HG03045 (cell line): ENCODE measurements around the gene FGFRL1.
"Not testable (repeated sequence)": the region's sequence is repeated elsewhere in the genome, so short reads cannot be mapped to it uniquely, and the experiment has no call there.

Source experiments
- ATAC-seq: cut with Tn5 transposase; IDR thresholded peaks from one replicate; pipeline ENCODE4 v1.9.1; 2021; ENCODE audit warnings: mild to moderate bottlenecking, moderate library complexity; ENCODE audit not compliant: unreplicated experiment

FGFRL1 gene

GRCh38 chr4:991451-992296 lies 19.8 kb upstream of the FGFRL1 start:
- no peak for ATAC-seq

GRCh38 chr4:992297-993110 lies 18.9 kb upstream of the FGFRL1 start:
- ATAC-seq: no peak

DNA sequence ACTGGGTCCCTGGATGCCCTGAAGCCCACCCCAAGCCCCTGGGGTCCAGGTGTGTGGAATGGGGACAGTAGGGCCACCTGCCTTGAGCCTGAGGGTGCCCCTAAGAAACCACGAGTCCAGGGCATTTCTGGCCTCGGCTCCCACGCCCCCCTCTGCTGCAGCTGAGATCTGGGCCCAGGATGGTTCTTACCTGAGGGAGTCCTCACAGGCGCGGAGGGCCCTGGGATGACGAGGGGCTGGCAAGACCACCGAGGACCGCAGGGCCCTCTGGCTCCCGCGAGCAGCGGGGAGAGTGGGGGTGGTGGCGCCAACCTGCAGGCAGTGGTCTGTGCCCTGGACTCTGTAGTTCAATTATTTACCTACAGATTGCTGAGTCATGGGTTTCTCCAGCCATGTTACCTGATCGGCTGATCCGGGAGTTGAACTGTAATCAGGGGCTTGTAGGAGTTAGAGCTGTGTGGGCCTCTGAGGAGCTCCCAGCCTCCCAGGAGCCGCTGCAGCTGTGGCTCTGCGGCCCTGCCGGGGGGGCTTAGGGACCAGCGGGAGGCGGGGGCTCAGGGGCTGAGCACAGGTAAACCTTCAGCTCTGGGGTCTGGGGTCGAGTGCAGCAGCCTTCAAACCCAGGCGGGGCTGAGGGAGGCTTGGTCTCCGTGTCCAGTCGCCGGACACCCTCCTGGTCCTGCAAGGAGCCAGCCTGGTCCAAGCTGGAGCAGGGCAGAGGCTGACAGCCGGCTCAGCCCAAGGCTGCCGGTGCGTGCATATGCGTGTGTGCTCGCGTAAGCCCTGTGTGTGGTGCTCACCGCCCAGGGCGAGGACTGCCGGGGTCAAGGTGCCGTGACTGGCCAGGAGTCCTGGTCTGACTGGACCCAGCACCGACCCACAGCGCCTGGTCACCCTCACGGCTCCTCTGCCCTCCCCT lies 18.1 kb upstream of the FGFRL1 start, which contains the start of gene SLC26A1:
Gene SLC26A1, minus strand, starts transcription at position 294 of the 919 bp plus-strand sequence. CDS start 1,701 bp downstream, outside the sequence.
- no peak for ATAC-seq

DNA sequence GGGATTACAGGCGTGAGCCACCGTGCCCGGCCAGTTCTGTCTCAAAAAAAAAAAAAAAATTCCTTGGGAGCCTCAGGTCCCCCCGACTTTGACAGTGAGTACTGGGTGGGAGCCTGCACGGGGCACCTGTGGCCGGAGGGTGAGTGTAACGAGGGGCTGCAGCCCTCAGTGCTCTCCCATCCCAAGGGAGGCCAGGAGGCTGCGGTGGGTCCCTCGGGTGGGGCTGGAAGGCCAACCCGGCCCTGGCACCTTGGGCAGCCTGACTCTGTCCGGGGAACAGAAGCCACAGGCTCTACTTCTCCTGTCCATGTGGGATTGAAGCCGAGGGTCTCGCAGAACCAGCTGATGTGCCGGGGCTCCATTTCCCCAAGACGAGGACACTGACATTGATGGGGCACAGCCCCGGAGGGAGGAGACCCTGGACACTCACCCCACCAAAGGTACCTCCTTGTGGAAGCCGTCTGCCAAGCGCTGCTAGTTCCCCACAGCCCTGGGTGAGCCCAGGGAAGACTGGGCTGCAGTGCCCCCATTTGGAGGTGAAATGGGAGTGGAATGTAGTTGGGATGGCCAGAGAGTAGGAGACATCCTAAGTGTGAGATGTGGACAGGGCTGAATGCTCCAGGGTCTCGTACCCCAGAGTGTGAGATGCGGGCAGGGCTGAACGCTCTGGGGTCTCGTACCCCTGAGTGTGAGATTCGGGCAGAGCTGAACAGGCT lies 16.0 kb upstream of the FGFRL1 start:
- no peak for ATAC-seq

DNA sequence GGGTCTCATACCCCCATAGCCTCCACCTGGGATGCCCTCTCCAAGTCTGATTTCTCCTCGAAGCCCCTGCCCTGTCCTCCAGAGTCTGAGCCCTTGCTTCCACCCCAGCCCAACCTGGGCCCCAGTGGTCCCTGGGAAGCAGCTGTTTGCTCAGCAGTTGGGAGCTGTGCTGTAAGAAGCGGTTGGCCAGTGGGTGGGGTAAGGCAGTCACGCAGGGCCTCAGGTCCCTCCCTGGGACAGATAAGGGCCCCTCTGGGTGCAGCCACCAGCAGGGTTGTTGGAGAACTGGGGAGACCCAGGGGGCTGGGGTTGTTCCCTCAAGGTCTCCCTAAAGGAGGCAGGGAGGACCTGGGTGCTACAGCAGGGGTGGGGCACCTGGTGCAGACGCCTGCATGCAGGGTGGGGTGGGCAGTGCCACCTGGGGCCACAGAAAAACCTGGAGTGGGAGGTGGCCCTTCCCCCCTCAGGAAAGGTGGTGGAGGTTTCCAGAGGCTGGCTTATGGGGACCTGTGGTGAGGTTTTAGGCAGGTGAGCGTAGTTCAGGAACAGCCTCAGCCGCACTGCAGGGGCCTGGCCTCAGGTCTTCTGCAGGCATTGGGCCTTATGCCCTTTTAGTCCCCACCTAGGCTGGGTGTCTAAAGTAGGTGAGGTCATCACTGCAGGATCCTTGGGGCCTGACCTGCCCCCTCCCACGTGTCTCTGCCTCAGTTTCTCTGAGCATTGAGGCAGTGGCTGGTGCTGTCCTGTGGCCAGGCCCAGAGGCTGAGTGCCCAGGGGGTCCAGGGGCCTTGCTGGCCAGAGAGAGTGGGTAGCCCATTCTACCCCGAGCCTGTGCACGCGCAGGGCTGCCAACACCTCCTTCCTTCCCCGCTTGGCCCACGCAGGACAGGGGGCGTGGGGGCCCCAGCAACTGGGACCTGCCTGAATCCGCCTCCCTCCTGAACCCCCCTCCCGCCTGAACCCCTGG lies 15.1 kb upstream of the FGFRL1 start:
- ATAC-seq: no peak

- ATAC-seq: no peak
These were observed 14.4 kb upstream of the FGFRL1 start for GRCh38 chr4:996997-997374.

DNA sequence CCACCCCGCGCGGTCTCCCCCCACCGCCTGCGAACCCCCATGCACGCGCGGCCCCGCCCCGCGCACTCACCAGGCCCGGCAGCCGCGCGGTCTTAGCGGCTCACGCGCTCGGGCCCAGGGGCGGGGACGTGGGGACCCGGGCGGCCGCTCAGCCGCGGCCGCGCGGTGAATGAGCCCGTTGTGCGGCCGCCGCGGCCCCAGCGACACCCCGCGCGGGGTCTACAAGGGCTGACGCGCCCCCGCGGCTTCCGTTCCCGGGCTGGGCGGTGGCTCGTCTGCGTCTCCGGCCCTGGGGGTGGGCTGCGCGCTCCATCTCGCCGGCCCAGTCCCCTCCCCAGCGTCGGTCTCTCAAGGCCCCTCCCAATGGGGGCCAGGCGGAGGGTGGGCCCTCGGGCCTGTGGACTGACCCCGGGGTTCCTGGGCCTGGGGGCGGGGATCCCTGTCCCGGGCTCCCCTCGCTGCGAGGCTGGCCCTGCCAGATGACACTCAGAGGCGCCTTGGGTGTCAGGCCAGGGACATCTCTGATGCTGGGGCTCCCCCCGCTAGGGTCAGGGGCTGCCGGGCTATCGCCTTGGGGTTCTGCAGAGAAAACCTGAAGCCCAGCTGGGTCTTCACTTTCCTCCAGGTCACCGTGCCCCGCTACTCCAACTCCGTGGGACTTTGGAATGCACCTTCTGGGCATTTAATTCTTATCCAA lies 13.9 kb upstream of the FGFRL1 start:
- ATAC-seq: no peak

DNA sequence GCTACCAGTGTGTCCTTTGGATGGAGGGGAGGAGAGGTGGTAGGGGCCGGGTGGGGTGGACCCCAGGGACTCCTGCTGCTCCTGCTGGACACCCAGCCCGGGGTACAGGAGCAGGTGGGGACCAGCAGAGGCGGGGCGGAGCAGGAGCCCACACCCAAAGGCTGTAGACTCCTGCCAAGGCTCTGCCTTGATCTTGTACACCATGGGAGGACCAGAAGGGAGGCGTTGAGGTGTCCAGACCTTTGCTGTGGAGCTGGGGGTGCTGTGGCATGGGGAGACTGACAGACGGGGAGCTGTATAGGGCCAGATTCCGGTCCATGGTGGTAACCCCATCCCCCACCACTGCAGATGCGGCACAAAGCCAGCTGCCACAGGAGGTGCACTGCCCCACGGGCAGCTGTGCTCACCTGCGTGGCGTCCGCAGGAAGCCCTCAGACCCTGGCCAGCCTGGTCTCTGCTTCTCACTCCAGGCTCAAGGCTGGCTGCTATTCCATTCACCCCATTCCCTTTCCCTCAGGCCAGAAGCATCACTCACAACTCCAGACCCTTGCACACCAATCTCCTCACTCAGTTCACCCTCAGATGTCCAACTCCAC lies 13.2 kb upstream of the FGFRL1 start:
- no peak for ATAC-seq

GRCh38 chr4:999240-999863 lies 12.1 kb upstream of the FGFRL1 start:
- ATAC-seq: not testable (repeated sequence)

GRCh38 chr4:999882-1000425 lies 11.5 kb upstream of the FGFRL1 start:
- no peak for ATAC-seq

DNA sequence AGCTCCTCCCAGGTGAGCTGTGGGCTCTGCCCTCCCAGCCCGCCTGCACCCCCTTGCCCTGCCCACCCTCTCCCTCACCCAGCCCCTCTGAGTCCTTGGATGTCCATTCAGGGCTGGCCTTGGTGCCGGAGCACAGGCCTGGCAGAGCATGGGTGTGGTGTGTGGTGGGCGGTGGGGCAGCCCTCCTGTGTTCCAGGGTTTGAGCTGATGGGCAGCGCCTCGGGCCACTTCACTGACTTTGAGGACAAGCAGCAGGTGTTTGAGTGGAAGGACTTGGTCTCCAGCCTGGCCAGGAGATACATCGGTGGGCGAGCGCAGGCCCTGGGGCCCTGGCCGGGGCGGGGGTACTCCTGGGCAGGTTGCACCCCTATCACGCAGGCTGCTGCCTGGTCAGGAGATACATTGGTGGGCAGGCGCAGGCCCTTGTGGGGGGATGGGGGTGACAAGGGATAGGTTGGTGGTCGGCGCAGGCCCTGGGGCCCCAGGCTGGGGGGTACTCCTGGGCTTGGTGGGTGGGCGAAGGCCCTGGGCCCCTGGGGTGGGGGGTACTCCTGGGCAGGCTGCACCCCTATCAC lies 10.7 kb upstream of the FGFRL1 start:
- no peak for ATAC-seq

DNA sequence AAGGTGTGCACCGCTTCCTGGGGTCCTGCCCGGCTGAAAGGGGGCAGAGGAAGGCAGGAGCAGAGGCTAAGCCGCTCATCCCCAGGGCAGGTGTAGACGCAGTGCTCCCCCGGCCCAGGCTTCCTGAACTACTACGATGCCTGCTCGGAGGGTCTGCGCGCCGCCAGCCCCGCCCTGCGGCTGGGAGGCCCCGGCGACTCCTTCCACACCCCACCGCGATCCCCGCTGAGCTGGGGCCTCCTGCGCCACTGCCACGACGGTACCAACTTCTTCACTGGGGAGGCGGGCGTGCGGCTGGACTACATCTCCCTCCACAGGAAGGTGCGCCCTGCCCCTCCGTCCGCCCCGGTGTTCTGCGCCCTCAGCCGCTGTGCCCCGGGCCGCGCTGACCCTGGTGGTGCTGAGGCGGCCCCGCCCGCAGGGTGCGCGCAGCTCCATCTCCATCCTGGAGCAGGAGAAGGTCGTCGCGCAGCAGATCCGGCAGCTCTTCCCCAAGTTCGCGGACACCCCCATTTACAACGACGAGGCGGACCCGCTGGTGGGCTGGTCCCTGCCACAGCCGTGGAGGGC lies 9.8 kb upstream of the FGFRL1 start:
- ATAC-seq: no peak

DNA sequence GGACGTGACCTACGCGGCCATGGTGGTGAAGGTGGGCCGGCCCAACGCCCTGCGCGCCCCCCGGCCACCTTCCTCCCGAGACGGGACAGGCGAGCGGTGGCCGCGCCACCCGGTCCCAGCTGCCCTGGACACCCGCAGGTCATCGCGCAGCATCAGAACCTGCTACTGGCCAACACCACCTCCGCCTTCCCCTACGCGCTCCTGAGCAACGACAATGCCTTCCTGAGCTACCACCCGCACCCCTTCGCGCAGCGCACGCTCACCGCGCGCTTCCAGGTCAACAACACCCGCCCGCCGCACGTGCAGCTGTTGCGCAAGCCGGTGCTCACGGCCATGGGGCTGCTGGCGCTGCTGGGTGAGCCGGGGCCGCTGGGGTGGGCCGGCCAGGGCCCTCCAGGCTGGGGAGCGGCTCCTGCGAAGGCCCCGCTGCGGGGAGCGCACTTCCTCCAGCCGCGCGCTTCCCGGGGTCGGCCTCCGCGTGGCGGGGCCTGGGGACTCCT lies 9.2 kb upstream of the FGFRL1 start:
- no peak for ATAC-seq

GRCh38 chr4:1002631-1003251 lies 8.7 kb upstream of the FGFRL1 start:
- ATAC-seq: no peak

DNA sequence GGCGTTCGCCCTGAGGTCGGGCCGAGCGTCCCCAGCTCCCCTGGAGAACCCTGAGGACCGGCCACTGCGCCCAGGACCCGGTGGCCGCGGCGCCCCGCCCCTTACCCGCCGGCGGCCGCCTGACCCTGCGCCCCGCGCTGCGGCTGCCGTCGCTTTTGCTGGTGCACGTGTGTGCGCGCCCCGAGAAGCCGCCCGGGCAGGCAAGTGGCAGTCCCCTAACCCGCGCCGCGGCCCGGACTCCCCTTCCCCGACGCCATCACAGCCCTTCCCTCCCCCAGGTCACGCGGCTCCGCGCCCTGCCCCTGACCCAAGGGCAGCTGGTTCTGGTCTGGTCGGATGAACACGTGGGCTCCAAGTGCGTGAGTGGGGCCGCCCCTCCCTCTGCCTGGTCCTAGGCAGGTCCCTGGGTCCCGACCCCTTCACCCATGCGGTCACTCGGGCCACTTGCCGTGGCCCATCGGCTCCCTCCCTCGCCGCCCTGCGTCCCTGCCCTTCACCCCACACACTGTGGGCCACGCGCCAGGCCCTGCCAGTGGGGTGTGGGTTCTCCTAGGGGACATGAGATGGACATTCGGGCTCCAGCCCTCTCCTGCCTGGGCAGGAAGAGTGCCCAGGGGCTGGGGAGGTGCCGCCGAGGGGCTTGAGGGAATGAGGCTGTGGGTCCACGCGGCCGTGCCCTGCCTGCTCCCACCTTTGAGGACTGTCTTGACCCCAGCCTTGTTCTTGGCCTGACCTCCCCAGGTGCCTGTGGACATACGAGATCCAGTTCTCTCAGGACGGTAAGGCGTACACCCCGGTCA lies 8.0 kb upstream of the FGFRL1 start:
- no peak for ATAC-seq
